ENCODE data around the gene TIMELESS.

- TF ChIP-seq YY1 (IDR thresholded peaks at IDR 0.05) = no peak
- TF ChIP-seq CTCF (IDR thresholded peaks at IDR 0.05; ENCODE audit: low read depth, low read length, missing input control) = no peak
- no peak for TF ChIP-seq MAX (IDR thresholded peaks at IDR 0.05)
- TF ChIP-seq FOXA1 (IDR thresholded peaks at IDR 0.05) = no peak
- TF ChIP-seq SP1 (IDR thresholded peaks at IDR 0.05) = no peak
- no peak for TF ChIP-seq JUND (IDR thresholded peaks at IDR 0.05)
- TF ChIP-seq GABPA (IDR thresholded peaks at IDR 0.05 in 1 of 2, conservative IDR thresholded peaks at IDR 0.05 in 1 of 2) = no peak
- no peak for TF ChIP-seq ATF3 (IDR thresholded peaks at IDR 0.05)
- no peak for TF ChIP-seq RAD21 (IDR thresholded peaks at IDR 0.05)
- no peak for TF ChIP-seq RXRA (IDR thresholded peaks at IDR 0.05)
- TF ChIP-seq EGR1 (IDR thresholded peaks at IDR 0.05; ENCODE audit: low read depth in 2 of 2) = no peak
These were observed 28.8 kb downstream of the TIMELESS start for GRCh38 chr12:56420411-56420810.

All from liver (tissue), 3 donors.